HEK293T (cell line): ENCODE data around the gene MARK4.

ENCODE experiments used
- ARNT ChIP-seq: fragments of 450-650 bp; IDR thresholded peaks from 2 replicates; pipeline ENCODE4 v1.6.1; 2017; ENCODE audit warnings: mild to moderate bottlenecking
- BHLHE40 ChIP-seq: fragments of 450-650 bp; IDR thresholded peaks from 2 replicates; pipeline ENCODE4 v1.6.1; 2016; ENCODE audit warnings: mild to moderate bottlenecking, moderate library complexity, borderline replicate concordance
- CTBP1 ChIP-seq: fragments of 450-650 bp; IDR thresholded peaks from 2 replicates; pipeline ENCODE4 v1.6.1; 2016; ENCODE audit warnings: borderline replicate concordance
- ELF4 ChIP-seq: fragments of 450-650 bp; IDR thresholded peaks from 2 replicates; pipeline ENCODE4 v1.6.1; 2017; ENCODE audit warnings: antibody characterized with exemption
- FOXA1 ChIP-seq: fragments of 450-650 bp; IDR thresholded peaks from 2 replicates; pipeline ENCODE4 v1.6.1; 2016; ENCODE audit warnings: mild to moderate bottlenecking
- FOXM1 ChIP-seq: fragments of 450-650 bp; IDR thresholded peaks from 2 replicates; pipeline ENCODE4 v1.6.1; 2017; ENCODE audit warnings: mild to moderate bottlenecking, borderline replicate concordance
- LEF1 ChIP-seq: fragments of 450-650 bp; IDR thresholded peaks from 2 replicates; pipeline ENCODE4 v1.6.1; 2017; ENCODE audit warnings: mild to moderate bottlenecking, borderline replicate concordance
- NFRKB ChIP-seq: fragments of 450-650 bp; IDR thresholded peaks from 2 replicates; pipeline ENCODE4 v1.6.1; 2016; ENCODE audit warnings: mild to moderate bottlenecking, moderate library complexity
- SP1 ChIP-seq: fragments of 450-650 bp; IDR thresholded peaks from 2 replicates; pipeline ENCODE4 v1.6.1; 2017
- SUZ12 ChIP-seq: fragments of 450-650 bp; IDR thresholded peaks from 2 replicates; pipeline ENCODE4 v1.6.1; 2016; ENCODE audit warnings: mild to moderate bottlenecking
- TARDBP ChIP-seq: fragments of 450-650 bp; IDR thresholded peaks from 2 replicates; pipeline ENCODE4 v1.6.1; 2016
- ZNF384 ChIP-seq: fragments of 450-650 bp; IDR thresholded peaks from 2 replicates; pipeline ENCODE4 v1.6.1; 2016
- TF ChIP-seq, protein P1 (sequence below): fragments of 450-650 bp; IDR thresholded peaks from 2 replicates; pipeline ENCODE4 v1.6.1; 2016

GRCh38 chr19:45302416-45302815 is 51.3 kb downstream of the MARK4 start:
- TF ChIP-seq ZNF384 (no peak), SP1 (no peak), ARNT (no peak), ELF4 (no peak), FOXA1 (no peak), NFRKB (no peak), BHLHE40 (no peak), FOXM1 (no peak), TARDBP (no peak), LEF1 (no peak), SUZ12 (no peak), CTBP1 (no peak)
- TF ChIP-seq, protein P1, sequence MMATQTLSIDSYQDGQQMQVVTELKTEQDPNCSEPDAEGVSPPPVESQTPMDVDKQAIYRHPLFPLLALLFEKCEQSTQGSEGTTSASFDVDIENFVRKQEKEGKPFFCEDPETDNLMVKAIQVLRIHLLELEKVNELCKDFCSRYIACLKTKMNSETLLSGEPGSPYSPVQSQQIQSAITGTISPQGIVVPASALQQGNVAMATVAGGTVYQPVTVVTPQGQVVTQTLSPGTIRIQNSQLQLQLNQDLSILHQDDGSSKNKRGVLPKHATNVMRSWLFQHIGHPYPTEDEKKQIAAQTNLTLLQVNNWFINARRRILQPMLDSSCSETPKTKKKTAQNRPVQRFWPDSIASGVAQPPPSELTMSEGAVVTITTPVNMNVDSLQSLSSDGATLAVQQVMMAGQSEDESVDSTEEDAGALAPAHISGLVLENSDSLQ: no peak
